Measurements from ENCODE around the gene STN1.

The STN1 gene

GRCh38 chr10:103879409-103879808 is 38.6 kb downstream of the STN1 start:
- Histone ChIP-seq H3K9me3 (ENCODE audit: insufficient read depth, low read length) (no peaks in the 10 kb centered on the region), H3K79me2 (ENCODE audit: low read length) (no peaks in the 10 kb centered on the region), H3K4me3 (ENCODE audit: low read length) (no peak overlapping the region), H4K20me1 (ENCODE audit: insufficient read depth, low read length) (no peaks in the 10 kb centered on the region), H3K4me2 (ENCODE audit: low read length) (no peak overlapping the region), H3K36me3 (replicated peaks; ENCODE audit: low read depth, low read length) (no peaks in the 10 kb centered on the region), H3K27me3 (ENCODE audit: low read depth, low read length) (no peaks in the 10 kb centered on the region), H3K9ac (ENCODE audit: low read length) (no peak overlapping the region), H3K27ac (ENCODE audit: low read length) (no peak overlapping the region), H3K4me1 (ENCODE audit: low read length) (no peaks in the 10 kb centered on the region), H2AFZ (ENCODE audit: low read depth, low read length) (no peak overlapping the region)
- no peak for TF ChIP-seq EZH2phosphoT487 (IDR thresholded peaks at IDR 0.05; ENCODE audit: low read depth)
- TF ChIP-seq, protein P1, sequence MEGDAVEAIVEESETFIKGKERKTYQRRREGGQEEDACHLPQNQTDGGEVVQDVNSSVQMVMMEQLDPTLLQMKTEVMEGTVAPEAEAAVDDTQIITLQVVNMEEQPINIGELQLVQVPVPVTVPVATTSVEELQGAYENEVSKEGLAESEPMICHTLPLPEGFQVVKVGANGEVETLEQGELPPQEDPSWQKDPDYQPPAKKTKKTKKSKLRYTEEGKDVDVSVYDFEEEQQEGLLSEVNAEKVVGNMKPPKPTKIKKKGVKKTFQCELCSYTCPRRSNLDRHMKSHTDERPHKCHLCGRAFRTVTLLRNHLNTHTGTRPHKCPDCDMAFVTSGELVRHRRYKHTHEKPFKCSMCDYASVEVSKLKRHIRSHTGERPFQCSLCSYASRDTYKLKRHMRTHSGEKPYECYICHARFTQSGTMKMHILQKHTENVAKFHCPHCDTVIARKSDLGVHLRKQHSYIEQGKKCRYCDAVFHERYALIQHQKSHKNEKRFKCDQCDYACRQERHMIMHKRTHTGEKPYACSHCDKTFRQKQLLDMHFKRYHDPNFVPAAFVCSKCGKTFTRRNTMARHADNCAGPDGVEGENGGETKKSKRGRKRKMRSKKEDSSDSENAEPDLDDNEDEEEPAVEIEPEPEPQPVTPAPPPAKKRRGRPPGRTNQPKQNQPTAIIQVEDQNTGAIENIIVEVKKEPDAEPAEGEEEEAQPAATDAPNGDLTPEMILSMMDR (IDR thresholded peaks at IDR 0.05; ENCODE audit: low read depth, low read length): no peak

DNA sequence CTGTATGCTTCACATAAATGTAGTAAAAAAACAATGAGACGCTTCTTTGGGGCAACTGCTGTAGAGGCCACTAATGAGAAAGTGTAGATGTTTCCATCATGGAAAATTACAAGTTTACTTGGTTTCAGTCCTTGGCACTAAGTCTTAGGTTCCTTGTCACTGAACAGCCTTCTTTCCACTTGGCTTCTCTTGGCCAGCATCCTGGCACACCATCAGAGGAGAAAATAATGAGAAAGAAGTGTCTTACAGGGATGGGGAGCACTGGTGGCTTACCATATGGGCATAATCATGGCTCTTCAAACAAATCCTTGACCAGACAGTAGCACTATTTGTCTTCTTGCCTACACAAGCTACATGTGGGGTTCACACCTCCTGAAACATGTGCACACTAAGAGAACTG is 40.1 kb downstream of the STN1 start:
- Histone ChIP-seq H3K4me1 (ENCODE audit: low read length) (no peaks in the 10 kb centered on the region), H3K79me2 (ENCODE audit: low read length) (no peaks in the 10 kb centered on the region), H3K27me3 (ENCODE audit: low read depth, low read length) (no peaks in the 10 kb centered on the region), H3K9ac (ENCODE audit: low read length) (no peak overlapping the region), H3K9me3 (ENCODE audit: insufficient read depth, low read length) (no peaks in the 10 kb centered on the region), H4K20me1 (ENCODE audit: insufficient read depth, low read length) (no peaks in the 10 kb centered on the region), H2AFZ (ENCODE audit: low read depth, low read length) (no peak overlapping the region), H3K36me3 (replicated peaks; ENCODE audit: low read depth, low read length) (no peaks in the 10 kb centered on the region), H3K4me3 (ENCODE audit: low read length) (no peak overlapping the region), H3K4me2 (ENCODE audit: low read length) (no peak overlapping the region), H3K27ac (ENCODE audit: low read length) (no peak overlapping the region)
- TF ChIP-seq EZH2phosphoT487 (IDR thresholded peaks at IDR 0.05; ENCODE audit: low read depth): no peak
- TF ChIP-seq, protein P1 (IDR thresholded peaks at IDR 0.05; ENCODE audit: low read depth, low read length): no peak

- Histone ChIP-seq H3K4me1 (ENCODE audit: low read length) (no peaks in the 10 kb centered on the region), H3K27me3 (ENCODE audit: low read depth, low read length) (no peaks in the 10 kb centered on the region), H3K9ac (ENCODE audit: low read length) (no peak overlapping the region), H3K4me3 (ENCODE audit: low read length) (no peak overlapping the region), H3K36me3 (replicated peaks; ENCODE audit: low read depth, low read length) (no peaks in the 10 kb centered on the region), H2AFZ (ENCODE audit: low read depth, low read length) (no peak overlapping the region), H4K20me1 (ENCODE audit: insufficient read depth, low read length) (no peaks in the 10 kb centered on the region), H3K27ac (ENCODE audit: low read length) (no peak overlapping the region), H3K9me3 (ENCODE audit: insufficient read depth, low read length) (no peaks in the 10 kb centered on the region), H3K79me2 (ENCODE audit: low read length) (no peaks in the 10 kb centered on the region), H3K4me2 (ENCODE audit: low read length) (no peak overlapping the region)
- TF ChIP-seq, protein P1 (IDR thresholded peaks at IDR 0.05; ENCODE audit: low read depth, low read length): no peak
- TF ChIP-seq EZH2phosphoT487 (IDR thresholded peaks at IDR 0.05; ENCODE audit: low read depth): no peak
Observed at GRCh38 chr10:103876155-103876554, 41.8 kb downstream of the STN1 start.

DNA sequence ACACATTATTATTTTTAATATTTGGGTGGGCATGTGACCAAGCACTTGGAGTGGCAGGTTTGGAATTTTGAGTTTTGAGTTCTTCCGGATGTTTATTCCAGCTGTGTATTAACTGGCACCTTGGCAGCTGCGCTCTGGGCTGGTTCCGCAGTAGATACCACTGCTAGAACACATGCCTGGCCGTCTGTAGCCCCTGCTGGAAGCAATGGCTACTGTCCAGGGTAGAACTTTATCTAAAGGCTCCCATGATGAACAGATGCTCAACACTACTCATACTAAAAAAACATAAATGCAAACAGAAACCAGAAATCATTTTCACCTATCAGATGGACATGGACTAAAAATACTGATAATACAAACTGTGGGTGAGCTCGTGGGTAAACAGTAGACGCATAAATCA is 43.3 kb downstream of the STN1 start:
- TF ChIP-seq, protein P1 (IDR thresholded peaks at IDR 0.05; ENCODE audit: low read depth, low read length): no peak
- no peak for TF ChIP-seq EZH2phosphoT487 (IDR thresholded peaks at IDR 0.05; ENCODE audit: low read depth)
- Histone ChIP-seq H4K20me1 (ENCODE audit: insufficient read depth, low read length) (no peaks in the 10 kb centered on the region), H3K36me3 (replicated peaks; ENCODE audit: low read depth, low read length) (no peaks in the 10 kb centered on the region), H3K27me3 (ENCODE audit: low read depth, low read length) (no peaks in the 10 kb centered on the region), H3K79me2 (ENCODE audit: low read length) (no peaks in the 10 kb centered on the region), H3K9ac (ENCODE audit: low read length) (no peak overlapping the region), H3K4me1 (ENCODE audit: low read length) (no peaks in the 10 kb centered on the region), H3K9me3 (ENCODE audit: insufficient read depth, low read length) (no peaks in the 10 kb centered on the region), H2AFZ (ENCODE audit: low read depth, low read length) (no peak overlapping the region), H3K27ac (ENCODE audit: low read length) (no peak overlapping the region), H3K4me3 (ENCODE audit: low read length) (no peak overlapping the region), H3K4me2 (ENCODE audit: low read length) (no peak overlapping the region)

All from OCI-LY3 (cell line).